ENCODE measurements around the gene IL6. TPM values are rescaled to one million over a fixed set of nuclear protein-coding genes. Genes with fewer than 3 reads are reported as not detected.
"Not testable (repeated sequence)": the region's sequence is repeated elsewhere in the genome, so short reads cannot be mapped to it uniquely, and the experiment has no call there.

IL6 gene
- 0.52 TPM for total RNA-seq

DNA sequence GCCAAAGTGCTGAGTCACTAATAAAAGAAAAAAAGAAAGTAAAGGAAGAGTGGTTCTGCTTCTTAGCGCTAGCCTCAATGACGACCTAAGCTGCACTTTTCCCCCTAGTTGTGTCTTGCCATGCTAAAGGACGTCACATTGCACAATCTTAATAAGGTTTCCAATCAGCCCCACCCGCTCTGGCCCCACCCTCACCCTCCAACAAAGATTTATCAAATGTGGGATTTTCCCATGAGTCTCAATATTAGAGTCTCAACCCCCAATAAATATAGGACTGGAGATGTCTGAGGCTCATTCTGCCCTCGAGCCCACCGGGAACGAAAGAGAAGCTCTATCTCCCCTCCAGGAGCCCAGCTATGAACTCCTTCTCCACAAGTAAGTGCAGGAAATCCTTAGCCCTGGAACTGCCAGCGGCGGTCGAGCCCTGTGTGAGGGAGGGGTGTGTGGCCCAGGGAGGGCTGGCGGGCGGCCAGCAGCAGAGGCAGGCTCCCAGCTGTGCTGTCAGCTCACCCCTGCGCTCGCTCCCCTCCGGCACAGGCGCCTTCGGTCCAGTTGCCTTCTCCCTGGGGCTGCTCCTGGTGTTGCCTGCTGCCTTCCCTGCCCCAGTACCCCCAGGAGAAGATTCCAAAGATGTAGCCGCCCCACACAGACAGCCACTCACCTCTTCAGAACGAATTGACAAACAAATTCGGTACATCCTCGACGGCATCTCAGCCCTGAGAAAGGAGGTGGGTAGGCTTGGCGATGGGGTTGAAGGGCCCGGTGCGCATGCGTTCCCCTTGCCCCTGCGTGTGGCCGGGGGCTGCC lies at the start of gene IL6:
IL6 (plus strand) TSS at position 294 of the 807 bp plus-strand sequence; CDS start at position 357, 63 bp downstream.
- DNase-seq (ENCODE audit: low spot score) = peak; percentile 64

DNA sequence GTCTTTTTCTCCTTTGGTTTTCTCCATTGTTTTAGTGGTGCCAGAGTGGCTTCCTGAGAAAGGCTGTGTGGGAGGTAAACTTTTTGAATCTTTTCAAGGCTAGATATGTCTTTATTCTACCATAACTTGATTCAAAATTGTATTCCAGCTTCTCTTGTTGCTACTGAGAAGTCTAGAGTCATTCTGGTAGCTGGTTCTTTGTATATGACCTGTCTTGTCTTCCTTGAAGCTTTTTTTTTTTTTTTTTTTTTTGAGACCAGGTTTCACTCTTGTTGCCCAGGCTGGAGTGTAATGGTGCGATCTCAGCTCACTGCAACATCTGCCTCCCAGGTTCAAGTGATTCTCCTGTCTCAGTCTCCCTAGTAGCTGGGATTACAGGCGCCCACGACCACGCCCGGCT lies 49.7 kb upstream of the IL6 start:
- not testable (repeated sequence) for DNase-seq (ENCODE audit: low spot score)

DNA sequence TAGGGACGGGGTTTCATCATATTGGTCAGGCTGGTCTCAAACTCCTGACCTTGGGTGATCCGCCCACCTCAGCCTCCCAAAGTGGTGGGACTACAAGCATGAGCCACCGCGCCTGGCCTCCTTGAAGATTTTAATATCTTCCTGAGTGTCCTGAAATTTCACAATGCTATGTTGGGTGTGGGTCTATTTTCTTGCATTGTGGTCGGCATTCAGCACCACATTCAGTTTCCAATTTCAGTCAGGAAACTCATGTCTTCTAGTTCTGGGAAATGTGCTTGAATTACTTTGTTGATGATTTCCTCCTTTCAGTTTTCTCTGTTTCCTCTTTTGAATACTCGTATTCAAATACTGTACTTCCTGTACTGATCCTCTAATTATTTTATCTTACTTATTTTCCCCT lies 49.3 kb upstream of the IL6 start:
- no peak for DNase-seq (ENCODE audit: low spot score)

DNA sequence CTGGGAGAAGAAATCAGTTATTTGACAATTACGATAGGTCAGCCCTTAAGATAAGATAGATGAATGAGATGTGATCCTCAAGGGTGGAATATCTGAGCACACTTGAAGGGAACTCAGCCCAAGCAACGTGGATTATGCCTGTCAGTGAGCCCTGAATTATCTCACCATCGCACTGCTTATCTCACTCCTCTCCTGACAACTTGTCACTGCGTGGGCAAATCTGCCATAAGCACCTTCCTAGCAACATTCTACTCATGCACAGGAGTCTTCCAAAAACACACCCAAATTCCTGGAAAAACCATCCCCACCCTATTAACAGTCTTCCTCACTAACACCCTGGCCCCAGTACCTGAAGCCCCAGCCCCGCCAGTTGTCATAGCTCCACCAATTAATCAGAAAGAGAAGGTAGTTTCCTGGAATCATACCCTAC lies 46.5 kb upstream of the IL6 start:
- no peak for DNase-seq (ENCODE audit: low spot score)

DNA sequence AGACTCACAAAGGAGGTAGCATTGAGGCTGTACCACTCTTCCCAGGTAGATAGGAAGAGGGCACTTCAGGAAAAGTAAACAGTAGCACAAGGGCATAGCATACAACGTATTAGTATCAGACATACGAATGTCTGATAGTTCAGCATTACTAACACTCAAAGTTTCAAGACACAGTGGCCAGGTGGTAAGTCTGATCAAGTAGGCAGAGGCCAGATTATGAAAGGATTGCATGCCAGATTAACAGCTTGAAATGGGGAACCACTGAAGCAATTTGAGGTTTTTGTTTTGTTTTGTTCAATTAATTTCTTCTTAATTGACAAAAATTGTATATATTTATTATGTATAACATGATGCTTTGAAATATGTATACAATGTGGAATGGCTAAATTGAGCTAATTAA lies 45.7 kb upstream of the IL6 start:
- no peak for DNase-seq (ENCODE audit: low spot score)

DNA sequence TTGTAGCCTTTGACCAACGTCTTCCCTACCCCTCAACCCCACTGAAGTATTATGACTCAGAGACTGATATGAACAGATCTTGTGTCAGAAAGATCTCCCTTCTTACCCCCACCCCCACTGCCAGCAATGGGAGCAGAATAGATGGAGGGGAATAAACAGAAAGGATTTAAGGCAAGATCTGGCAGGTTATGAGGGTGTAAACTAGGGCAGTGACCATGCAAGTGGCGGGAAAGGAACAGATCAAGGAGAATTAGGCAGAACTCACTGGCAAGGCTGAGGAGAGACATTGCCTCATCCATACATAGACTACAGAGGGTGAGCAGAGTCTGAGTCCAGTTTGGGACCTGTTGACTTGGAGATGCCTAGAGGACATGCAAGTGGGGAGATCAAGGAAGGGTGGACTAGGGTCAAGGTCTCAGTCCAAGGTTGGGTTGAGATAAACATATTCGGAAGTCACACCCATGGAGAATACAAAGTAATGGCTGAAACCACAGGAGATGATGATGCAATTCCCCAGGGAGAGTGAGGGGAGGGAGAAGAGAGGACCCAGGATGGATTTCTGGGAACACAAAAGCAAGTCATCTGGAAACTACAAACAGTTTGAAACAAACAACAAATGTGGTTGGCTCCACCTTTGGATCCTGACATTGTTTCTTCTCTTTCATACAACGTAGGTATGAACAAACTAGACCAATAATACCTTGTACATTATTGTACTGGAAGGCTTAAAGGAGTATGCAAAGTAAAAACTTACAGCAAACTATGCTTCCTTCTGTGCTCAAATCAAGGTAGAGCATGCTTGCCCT lies 44.9 kb upstream of the IL6 start:
- DNase-seq (ENCODE audit: low spot score) = no peak

DNA sequence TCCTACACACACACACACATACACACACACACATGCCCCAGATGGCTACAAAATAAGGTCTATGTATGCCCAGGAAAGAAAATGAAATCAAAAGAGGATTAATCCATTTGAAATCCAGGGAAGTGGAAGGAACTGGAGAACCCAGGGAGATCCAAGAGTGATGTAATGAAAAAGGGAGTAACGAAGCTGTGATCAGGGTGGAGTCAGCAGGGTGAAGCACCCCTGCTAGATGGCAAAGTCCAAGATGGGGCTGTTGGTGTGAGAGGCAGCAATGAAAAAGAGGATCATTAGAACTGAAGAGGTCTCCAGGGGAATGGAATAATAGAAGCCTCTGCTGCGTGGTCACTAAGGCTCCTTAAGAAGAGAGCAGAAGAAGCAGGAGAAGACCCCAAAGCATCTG lies 43.6 kb upstream of the IL6 start:
- DNase-seq (ENCODE audit: low spot score) = no peak

DNA sequence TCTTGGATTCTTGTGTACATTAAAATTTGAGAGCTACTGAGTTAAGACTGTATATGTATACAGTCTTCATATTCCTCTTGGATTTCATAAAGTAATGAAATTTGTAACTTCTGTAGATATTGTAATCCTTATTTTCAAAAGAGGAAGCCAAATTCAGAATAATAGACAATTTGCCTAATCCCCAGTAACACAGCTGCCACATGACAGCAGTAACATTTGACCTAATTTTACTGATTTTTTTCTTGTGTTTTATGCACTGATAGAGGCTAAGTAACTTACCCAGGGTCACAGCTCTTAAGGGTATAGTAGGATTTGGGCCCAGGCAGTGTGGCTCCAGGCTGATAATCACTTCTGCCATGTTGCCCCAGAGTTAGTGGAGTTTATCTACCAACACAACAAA lies 40.4 kb upstream of the IL6 start:
- DNase-seq (ENCODE audit: low spot score) = no peak

DNA sequence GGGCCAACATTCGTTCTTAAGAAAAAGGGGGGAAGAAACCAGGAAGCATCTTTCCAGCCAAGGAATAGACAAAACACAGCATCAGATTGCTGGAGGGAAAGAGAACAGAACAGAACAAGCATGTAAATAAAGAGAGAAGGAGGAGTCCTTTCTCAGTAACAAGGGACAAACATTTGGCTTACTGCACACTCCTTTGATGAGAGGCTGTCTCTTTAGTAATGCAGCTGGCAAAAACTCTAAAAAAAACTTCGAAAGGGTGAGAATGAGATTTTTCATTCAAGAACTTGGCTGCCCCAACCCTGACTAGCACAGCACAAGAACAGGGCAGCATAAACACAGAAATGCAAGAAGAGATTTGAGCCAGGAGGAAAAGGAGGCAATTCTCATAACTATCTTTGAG lies 38.9 kb upstream of the IL6 start:
- DNase-seq (ENCODE audit: low spot score) = no peak

DNA sequence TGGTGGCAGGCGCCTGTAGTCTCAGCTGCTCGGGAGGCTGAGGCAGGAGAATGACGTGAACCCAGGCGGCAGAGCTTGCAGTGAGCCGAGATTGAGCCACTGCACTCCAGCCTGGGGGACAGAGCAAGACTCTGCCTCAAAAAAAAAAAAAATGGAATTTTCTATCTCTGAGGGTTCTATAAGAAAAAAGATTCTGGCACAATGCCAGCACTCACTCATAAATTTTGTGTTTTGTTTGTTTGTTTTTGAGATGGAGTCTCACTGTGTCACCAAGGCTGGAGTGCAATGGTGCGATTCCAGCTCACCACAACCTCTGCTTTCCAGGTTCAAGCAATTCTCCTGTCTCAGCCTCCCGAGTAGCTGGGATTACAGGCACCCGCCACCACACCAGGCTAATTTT lies 38.1 kb upstream of the IL6 start:
- DNase-seq (ENCODE audit: low spot score) = not testable (repeated sequence)

DNA sequence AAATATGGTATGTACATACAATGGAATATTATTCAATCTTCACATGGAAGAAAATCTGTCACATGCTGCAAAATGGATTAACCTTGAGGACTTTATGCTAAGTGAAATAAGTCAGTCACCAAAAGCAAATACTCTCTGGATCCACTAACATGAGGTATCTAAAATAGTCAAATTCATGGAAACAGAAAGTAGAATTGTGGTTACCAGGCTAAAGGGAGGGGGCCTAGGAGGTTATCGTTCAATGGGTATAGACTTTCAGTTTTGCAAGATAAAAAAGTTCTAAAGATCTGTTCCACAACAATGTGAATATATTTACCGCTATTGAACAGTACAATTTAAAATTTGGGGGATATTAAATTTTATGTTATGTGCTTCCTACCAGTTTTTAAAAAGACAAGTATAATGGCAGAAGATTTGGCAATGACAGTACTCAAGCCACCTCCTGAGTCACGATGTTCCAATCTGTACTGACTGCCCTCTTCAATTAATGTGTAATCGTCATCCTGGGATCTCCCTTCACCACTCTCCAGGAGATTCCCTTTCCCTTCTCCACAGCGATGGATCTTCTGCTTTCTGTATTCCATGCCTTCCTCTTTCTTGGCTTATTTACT lies 32.3 kb upstream of the IL6 start:
- DNase-seq (ENCODE audit: low spot score) = no peak

DNA sequence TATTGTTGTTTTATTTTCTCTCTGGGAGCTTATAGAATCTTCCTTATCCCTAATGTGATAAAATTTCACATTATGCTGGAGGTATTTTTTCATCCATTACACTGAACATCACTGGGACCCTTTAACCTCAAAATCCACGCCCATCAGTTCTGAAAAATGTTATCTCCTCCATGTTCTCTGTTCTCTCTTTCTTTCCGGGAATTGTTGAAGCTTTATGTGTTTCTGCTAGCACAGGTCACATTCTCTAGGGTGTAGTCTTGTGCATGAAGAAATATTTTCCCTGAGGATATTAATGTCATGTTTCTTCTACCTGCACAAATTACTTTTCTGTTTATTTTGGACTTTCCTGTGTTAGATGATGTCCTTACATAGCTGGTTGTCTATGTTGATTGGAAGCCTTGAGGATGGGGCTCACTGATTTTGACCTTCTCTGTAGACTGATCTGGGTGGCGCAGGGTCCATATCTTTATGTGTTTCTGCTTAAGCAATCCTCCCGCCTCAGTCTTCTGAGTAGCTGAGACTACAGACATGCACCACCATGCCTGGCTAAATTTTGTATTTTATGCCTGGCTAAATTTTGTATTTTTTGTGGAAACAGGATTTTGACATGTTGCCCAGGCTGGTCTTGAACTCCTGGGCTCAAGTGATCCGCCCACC lies 31.4 kb upstream of the IL6 start:
- no peak for DNase-seq (ENCODE audit: low spot score)

DNA sequence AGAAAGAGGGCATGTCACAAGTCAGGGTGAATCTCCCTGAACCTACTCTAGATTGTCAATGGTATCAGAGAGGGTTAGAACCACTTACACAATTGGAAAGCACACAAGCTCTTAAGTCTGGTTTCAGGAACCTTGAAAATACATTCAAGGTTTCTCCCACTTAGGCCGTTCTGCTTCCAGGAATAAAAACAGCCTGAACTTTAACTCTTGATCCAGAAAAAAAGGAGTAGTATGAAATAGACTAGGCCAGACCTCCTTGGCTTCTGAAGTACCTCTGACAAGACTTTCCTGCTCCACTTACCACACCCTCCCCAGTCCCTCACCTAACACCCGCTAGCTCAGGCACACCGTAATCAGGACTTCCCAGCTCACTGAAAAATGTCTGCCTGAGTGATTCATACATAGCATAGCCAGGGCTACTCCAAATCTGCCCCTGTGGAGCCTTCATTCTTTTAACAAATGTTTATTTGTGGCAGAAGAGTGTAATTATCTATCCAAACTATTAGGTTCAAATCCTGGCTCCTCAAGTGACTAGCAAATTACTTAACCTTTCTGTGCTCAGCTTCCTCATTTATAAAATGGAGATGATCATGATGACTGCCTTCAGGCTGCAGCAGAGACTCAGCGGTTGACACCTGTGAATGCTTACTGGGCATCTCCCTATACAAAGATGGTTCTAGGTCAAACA lies 30.3 kb upstream of the IL6 start:
- no peak for DNase-seq (ENCODE audit: low spot score)

DNA sequence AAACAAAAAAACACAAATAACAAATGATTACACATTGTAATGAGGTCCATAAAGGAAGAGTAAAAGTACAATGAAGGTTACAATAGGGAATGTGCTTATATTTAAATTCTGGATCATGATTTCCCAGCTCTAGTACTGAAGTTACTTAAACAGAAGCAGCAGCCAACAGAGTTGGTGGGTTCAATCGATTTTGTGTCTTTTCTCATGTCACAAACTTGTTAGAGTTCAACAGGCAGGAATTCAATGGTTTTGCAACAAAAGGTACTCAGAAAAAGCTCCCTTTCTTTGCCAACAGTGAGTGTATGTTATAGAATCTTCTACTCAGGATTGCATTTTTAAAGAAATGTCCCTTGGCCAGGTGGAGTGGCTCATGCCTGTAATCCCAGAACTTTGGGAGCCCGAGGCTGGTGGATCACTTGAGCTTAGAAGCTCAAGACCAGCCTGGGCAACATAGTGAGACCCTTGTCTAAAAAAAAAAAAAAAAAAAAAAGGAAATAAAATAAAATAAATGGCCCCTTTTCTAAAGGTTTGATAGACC lies 29.6 kb upstream of the IL6 start:
- no peak for DNase-seq (ENCODE audit: low spot score)

DNA sequence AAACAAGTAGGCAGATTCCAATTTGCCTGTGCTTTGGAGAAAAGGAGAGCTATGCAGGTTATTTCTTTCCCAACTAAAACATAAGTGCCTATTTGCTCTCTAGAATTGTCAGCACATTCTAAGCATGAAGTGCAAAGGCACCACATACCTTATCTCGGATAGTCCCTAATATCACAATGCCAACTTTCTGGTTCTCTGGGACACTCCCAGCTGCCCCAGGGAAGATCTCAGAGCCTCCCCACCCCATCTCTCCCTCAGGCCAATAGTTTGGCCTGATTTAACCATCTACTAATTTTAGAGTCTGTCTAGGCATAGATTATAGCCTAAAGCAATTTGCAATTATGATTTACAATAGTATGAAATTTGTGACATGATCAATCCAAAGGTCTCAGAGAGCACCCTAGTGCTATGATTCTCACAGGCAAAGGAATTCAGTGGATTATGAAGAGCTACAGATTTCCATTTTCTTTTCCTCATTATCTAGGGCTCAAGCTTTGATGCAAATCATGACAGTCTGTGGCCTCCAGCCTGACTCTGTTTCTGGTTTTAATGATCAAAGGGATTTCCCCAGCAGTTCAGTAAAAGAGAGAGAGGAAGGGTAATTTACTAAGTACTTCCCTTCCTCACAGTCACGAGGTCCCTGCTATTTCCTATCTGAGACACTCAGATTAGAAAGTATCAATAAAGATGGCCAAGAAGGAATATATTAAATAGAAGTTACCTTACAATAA lies 29.0 kb upstream of the IL6 start:
- no peak for DNase-seq (ENCODE audit: low spot score)

DNA sequence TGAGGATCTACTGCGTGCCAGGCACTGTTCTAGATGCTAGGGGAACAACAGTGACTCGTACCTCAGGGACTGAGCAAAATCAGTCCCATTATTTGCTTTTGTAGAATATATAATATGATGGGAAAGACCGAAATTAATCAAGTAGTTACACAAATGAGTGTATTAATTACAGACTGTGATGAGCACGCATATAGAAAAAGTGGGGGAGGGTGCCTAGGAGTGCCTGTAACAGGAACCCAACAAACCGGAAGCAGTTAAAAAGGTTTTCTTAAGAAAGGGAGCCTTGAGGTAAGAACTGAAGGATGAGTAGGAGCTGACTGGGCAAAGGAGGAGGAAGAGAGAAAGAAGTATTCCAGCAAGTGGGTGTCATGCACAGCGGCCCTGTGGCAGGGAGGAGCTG lies 28.2 kb upstream of the IL6 start:
- no peak for DNase-seq (ENCODE audit: low spot score)

DNA sequence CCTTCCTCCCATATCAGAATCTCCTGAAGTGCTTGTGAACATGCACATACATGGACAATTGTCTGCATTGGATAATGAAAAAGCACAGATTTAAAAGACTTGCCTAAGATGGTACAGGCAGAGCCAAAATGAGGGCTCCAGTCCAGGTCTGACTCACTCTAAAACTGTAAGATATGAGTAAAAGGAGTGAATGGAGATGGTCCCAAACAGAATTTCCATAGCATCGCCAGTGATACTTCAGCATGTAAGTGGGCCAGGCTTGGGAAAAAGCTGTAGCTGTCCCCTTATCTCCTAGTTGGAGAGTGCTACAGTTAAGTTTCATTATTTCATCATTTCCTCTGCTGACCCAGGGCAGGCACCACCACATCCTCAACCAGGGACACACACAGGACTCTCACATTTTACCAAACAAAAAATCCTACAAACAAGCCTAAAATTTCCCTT lies 26.4 kb upstream of the IL6 start:
- no peak for DNase-seq (ENCODE audit: low spot score)

DNA sequence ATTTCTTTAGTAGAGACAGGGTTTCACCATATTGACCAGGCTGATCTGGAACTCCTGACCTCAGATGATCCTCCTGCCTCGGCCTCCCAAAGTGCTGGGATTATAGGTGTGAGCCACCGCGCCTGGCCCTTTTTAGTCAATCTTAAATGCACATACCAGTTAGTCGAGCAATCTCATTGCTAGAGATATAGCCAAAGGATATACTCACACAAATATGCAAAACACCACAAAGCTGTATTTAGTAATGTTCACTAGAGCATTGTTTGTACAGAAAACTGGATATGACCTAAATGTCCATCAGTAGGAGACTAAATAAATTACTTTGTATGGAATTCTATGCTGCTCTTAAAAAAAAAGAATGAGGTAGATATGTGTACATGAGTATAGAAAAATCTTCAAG lies 24.5 kb upstream of the IL6 start:
- no peak for DNase-seq (ENCODE audit: low spot score)

DNA sequence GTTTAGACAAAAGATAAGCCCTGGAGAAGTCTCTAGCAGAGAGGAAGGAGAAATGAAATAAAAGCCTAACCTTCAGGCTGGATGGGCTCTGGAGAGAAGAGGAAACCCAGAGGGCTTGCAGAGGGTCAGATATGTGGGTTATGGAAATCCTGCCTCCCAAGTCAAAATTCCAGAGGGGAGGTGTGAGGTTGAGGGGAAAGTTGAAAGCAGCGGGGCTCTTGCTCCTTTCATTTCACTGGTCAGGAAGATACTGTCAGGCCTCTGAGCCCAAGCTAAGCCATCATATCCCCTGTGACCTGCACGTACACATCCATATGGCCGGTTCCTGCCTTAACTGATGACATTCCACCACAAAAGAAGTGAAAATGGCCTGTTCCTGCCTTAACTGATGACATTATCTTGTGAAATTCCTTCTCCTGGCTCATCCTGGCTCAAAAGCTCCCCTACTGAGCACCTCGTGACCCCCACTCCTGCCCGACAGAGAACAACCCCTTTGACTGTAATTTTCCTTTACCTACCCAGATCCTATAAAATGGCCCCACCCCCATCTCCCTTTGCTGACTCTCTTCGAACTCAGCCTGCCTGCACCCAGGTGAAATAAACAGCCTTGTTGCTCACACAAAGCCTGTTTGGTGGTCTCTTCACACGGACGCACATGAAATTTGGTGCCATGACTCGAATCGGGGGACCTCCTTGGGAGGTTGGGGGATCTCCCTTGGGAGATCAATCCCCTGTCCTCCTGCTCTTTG lies 23.7 kb upstream of the IL6 start:
- not testable (repeated sequence) for DNase-seq (ENCODE audit: low spot score)
